GM12878 (cell line): ENCODE results near the gene CPEB1. TPM values are rescaled to one million over a fixed set of nuclear protein-coding genes. Genes with fewer than 3 reads are reported as not detected.

ENCODE experiments used
- ATF7 ChIP-seq: fragments of 450-650 bp; IDR thresholded peaks from 2 replicates; pipeline ENCODE4 v1.6.1; 2016; ENCODE audit warnings: low read depth, mild to moderate bottlenecking
- BHLHE40 ChIP-seq, 2 experiments: fragments of 450-650 bp in 1 of 2; IDR thresholded peaks; 2 replicates each; pipeline ENCODE4 v1.6.1; 2011 to 2017; ENCODE audit warnings: low read depth in 2 of 2, borderline replicate concordance in 1 of 2, improper control_type of control experiment in 1 of 2, low read length in 1 of 2, mild to moderate bottlenecking in 1 of 2
- CREB1 ChIP-seq: IDR thresholded peaks from 2 replicates; pipeline ENCODE4 v1.6.1; 2012; ENCODE audit warnings: low read depth, mild to moderate bottlenecking, inconsistent platforms
- E4F1 ChIP-seq: fragments of 450-650 bp; IDR thresholded peaks from 2 replicates; pipeline ENCODE4 v1.6.1; 2018; ENCODE audit warnings: borderline replicate concordance, mild to moderate bottlenecking; ENCODE audit not compliant: partially characterized antibody
- FOS ChIP-seq: IDR thresholded peaks from 3 replicates; pipeline ENCODE4 v1.6.1; 2011; ENCODE audit warnings: borderline replicate concordance; ENCODE audit not compliant: insufficient read length; ENCODE audit errors: extremely low read depth
- IKZF2 ChIP-seq, 2 experiments: fragments of 450-650 bp; IDR thresholded peaks; 2 replicates each; pipeline ENCODE4 v1.6.1; 2017; ENCODE audit warnings: mild to moderate bottlenecking in 2 of 2, moderate library complexity in 2 of 2
- IRF5 ChIP-seq: fragments of 450-650 bp; IDR thresholded peaks from 2 replicates; pipeline ENCODE4 v1.6.1; 2017; ENCODE audit warnings: borderline replicate concordance
- JUNB ChIP-seq: IDR thresholded peaks from 2 replicates; pipeline ENCODE4 v1.6.1; 2016; ENCODE audit warnings: antibody characterized with exemption, mild to moderate bottlenecking
- KDM1A ChIP-seq: fragments of 200-600 bp; sonication (generic); IDR thresholded peaks from 2 replicates; pipeline ENCODE4 v1.6.1; 2016; ENCODE audit warnings: borderline replicate concordance
- LARP7 ChIP-seq: fragments of 450-650 bp; IDR thresholded peaks from 2 replicates; pipeline ENCODE4 v1.6.1; 2017; ENCODE audit warnings: mild to moderate bottlenecking
- MTA2 ChIP-seq: fragments of 450-650 bp; IDR thresholded peaks from 2 replicates; pipeline ENCODE4 v1.6.1; 2016; ENCODE audit warnings: low read depth, mild to moderate bottlenecking, moderate library complexity
- NBN ChIP-seq: fragments of 450-650 bp; IDR thresholded peaks from 2 replicates; pipeline ENCODE4 v1.6.1; 2016
- NR2F1 ChIP-seq: fragments of 450-650 bp; conservative IDR thresholded peaks from 2 replicates; pipeline ENCODE4 v1.6.1; 2017; ENCODE audit warnings: mild to moderate bottlenecking
- PAX8 ChIP-seq: fragments of 450-650 bp; IDR thresholded peaks from 2 replicates; pipeline ENCODE4 v1.6.1; 2017; ENCODE audit warnings: mild to moderate bottlenecking, moderate library complexity
- POLR2AphosphoS5 ChIP-seq: IDR thresholded peaks from 2 replicates; pipeline ENCODE4 v1.6.1; 2011; ENCODE audit warnings: mild to moderate bottlenecking, low read length, inconsistent platforms
- POU2F2 ChIP-seq: IDR thresholded peaks from 3 replicates; pipeline ENCODE4 v1.6.1; 2011; ENCODE audit warnings: low read depth, mild to moderate bottlenecking, low read length, borderline replicate concordance
- RELA ChIP-seq: fragments of 450-650 bp; IDR thresholded peaks from 2 replicates; pipeline ENCODE4 v1.8.0; 2014; ENCODE audit warnings: borderline replicate concordance; ENCODE audit not compliant: partially characterized antibody
- SREBF1 ChIP-seq: IDR thresholded peaks from 2 replicates; pipeline ENCODE4 v1.6.1; 2012; ENCODE audit warnings: mild to moderate bottlenecking, low read length
- YBX1 ChIP-seq: fragments of 450-650 bp; IDR thresholded peaks from 2 replicates; pipeline ENCODE4 v1.6.1; 2016; ENCODE audit warnings: antibody characterized with exemption
- ZNF274 ChIP-seq: IDR thresholded peaks from one replicate; pipeline ENCODE4 v1.8.0; 2011; ENCODE audit not compliant: insufficient read length, insufficient read depth
- polyA plus RNA-seq, 11 experiments: library from polyadenylated mRNA; depleted of rRNA in 4 of 11; unstranded in 6 of 11; stranded (reverse) in 5 of 11; fragments of >200 nt; fragmentation: Nextera tagmentation in 4 of 11; fragmentation: Illumina TruSeq in 1 of 11; extraction: Ambion mirVana in 4 of 11; extraction: Trizol in 1 of 11; gene quantifications; 1 replicate in 1 of 11; 2 replicates in 10 of 11; pipeline versions ENCODE4 v1.2.1 to v1.2.3, GENCODE V29; 2011 to 2016; ENCODE audit warnings: inconsistent platforms in 2 of 11, missing spikeins in 2 of 11, low read depth in 1 of 11
- total RNA-seq, 4 experiments: library from RNA; depleted of rRNA in 3 of 4; stranded (reverse); fragments of >200 nt in 3 of 4; fragmentation: Illumina TruSeq in 1 of 4; extraction: Trizol in 1 of 4; gene quantifications; 2 replicates each; pipeline versions ENCODE4 v1.2.1 to v1.2.3, GENCODE V29; 2013 to 2021
- TF ChIP-seq, protein P1 (sequence below): fragments of 450-650 bp; IDR thresholded peaks from 2 replicates; pipeline ENCODE4 v1.6.1; 2018; ENCODE audit warnings: mild to moderate bottlenecking, low read depth, moderate library complexity; ENCODE audit not compliant: partially characterized antibody
- TF ChIP-seq, protein P2 (sequence below): IDR thresholded peaks from 2 replicates; pipeline ENCODE4 v1.6.1; 2011; ENCODE audit warnings: borderline replicate concordance, low read depth, mild to moderate bottlenecking, moderate library complexity, low read length; ENCODE audit not compliant: insufficient read depth, poor library complexity, severe bottlenecking

CPEB1 gene
- total and polyA plus RNA-seq, 10 of the 15 experiments (the other 5 are each of a cell fraction or from before 2014, with no cell fraction given) = 0.05 to 1.1 (median 0.46) TPM

GRCh38 chr15:82530606-82531379 lies 116.4 kb downstream of the CPEB1 start (continued):
- TF ChIP-seq E4F1 = no peak
- no peak for TF ChIP-seq ATF7
- TF ChIP-seq ZNF274 = no peak
- TF ChIP-seq, protein P1, sequence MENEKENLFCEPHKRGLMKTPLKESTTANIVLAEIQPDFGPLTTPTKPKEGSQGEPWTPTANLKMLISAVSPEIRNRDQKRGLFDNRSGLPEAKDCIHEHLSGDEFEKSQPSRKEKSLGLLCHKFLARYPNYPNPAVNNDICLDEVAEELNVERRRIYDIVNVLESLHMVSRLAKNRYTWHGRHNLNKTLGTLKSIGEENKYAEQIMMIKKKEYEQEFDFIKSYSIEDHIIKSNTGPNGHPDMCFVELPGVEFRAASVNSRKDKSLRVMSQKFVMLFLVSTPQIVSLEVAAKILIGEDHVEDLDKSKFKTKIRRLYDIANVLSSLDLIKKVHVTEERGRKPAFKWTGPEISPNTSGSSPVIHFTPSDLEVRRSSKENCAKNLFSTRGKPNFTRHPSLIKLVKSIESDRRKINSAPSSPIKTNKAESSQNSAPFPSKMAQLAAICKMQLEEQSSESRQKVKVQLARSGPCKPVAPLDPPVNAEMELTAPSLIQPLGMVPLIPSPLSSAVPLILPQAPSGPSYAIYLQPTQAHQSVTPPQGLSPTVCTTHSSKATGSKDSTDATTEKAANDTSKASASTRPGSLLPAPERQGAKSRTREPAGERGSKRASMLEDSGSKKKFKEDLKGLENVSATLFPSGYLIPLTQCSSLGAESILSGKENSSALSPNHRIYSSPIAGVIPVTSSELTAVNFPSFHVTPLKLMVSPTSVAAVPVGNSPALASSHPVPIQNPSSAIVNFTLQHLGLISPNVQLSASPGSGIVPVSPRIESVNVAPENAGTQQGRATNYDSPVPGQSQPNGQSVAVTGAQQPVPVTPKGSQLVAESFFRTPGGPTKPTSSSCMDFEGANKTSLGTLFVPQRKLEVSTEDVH = no peak
- TF ChIP-seq FOS = no peak
- TF ChIP-seq IKZF2 (IDR thresholded peaks at IDR 0.05) = peak; percentile 87
- TF ChIP-seq MTA2 = peak; percentile 28; the same call in 1 of the 2 replicates
- TF ChIP-seq KDM1A = no peak
- no peak for TF ChIP-seq JUNB
- no peak for TF ChIP-seq POU2F2
- no peak for TF ChIP-seq BHLHE40 (IDR thresholded peaks at IDR 0.05; ENCODE audit: borderline replicate concordance in 1 of 2, low read depth in 2 of 2, low read length in 1 of 2)
- no peak for TF ChIP-seq RELA
- peak; percentile 93 for TF ChIP-seq NBN
- no peak for TF ChIP-seq POLR2AphosphoS5
- peak; percentile 53; the same call in 1 of the 2 replicates for TF ChIP-seq NR2F1
- TF ChIP-seq, protein P2, sequence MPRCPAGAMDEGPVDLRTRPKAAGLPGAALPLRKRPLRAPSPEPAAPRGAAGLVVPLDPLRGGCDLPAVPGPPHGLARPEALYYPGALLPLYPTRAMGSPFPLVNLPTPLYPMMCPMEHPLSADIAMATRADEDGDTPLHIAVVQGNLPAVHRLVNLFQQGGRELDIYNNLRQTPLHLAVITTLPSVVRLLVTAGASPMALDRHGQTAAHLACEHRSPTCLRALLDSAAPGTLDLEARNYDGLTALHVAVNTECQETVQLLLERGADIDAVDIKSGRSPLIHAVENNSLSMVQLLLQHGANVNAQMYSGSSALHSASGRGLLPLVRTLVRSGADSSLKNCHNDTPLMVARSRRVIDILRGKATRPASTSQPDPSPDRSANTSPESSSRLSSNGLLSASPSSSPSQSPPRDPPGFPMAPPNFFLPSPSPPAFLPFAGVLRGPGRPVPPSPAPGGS = no peak
- no peak for TF ChIP-seq YBX1
- no peak for TF ChIP-seq IRF5
- no peak for TF ChIP-seq CREB1
- no peak for TF ChIP-seq PAX8
- no peak for TF ChIP-seq SREBF1
- TF ChIP-seq LARP7 = no peak
